T-helper 2 cell treated with Interferon-gamma antibody and Interleukin-4, amounts not matched to agents 100 ng/mL and 5 ng/mL, for 36 hours (primary cell): ENCODE results near the gene NPAS2. TPM values are rescaled to one million over a fixed set of nuclear protein-coding genes. Genes with fewer than 3 reads are reported as not detected.

Experiments used
- intact Hi-C: fragments of 100-400 bp; cut with micrococcal nuclease; formaldehyde crosslinking; loops from one replicate; pipeline ENCODE4 v1.15.1; 2023
- total RNA-seq: library from RNA; stranded (reverse); gene quantifications from 2 replicates; pipeline ENCODE4 v1.2.3, GENCODE V29; 2022

Gene NPAS2
- total RNA-seq, 1 donor from 2014 or later: 5.2 TPM

DNA sequence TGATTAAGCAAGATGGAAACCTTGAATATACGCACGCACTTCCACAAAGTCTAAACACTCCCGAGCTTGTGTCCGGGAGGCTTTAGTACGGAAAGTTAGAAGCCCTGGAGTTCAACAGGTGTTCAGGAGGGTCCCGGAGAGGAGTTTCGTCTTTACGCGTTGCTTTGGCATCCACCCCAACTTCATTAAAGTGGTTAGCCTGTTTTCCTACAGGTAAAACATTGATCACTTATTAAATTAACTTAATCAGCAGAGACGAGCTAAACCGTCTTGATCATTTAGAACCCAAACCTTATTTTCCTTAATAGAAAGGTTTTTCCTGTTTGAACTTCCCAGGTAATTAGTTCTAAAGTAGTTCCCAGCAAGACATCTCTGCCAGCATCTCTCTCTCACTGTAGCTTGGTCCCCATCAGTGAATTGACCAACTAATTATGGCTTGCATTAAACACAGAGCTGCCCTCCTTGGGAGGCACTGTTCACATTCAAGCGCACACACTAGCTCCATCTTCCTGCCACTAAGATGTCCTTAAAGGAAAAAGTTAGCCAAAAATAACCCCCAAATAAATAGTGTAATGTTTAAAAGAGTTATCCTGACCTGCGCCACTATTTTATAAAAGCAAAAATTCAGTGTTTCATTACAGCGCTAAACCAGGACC, 1.4 kb downstream of the NPAS2 start:
- intact Hi-C loops: no loop called here

DNA sequence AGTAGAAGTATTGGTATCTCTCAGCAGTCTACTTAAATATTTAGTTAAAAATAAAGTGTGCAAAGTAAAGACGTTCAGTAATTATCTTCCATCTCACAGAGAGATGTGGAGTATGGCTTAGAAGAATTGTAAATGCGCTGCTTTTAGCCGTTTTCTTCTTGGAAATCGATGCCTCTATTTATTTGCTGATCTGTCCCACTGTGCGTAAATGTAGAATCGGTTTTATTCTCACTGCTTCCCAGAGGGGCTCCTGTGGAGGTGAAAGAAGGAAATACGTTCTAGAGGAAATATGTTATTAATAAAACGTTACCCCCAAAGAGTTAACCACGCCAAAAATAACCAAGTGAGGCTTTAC, 1.9 kb downstream of the NPAS2 start:
- intact Hi-C loops: no loop called here

GRCh38 chr2:100822587-100823248, 2.8 kb downstream of the NPAS2 start:
- intact Hi-C loops: no loop called here

DNA sequence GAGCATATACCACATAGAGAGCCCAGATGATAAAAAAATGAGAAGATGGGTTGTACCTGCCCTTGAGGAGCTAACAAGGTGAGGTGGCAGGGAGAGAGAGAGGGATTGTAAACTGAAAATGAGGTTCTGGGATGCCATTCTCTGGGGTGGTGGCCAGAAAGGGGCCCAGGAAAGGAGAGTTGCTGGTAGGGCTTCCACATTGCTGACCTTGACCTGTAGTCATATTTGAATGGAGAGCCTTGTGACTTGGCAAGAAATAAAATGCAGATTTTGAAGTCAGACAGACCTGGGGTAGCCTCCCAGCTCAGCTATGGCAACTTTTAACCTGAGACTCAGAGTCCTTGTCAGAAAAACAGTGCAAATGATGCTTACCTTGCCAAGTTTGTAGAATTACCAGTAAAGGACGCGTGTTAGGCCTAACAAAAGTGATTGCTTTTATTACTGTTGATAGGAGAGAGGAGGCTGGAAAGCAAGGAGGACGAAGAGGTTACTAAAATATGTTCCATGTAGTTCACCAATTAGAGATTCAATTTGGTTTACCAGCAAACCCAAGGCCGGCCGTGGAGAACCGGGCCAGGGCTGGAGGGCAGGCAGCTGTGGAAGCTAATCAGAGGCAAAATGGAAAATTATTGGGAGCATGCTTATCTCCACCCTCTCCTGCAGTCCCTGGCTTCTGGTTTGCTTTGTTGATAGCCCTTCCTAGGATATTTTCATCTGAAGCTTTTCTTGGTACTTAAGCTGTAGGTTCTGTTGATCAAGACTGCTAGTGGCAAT, 3.9 kb downstream of the NPAS2 start:
- intact Hi-C loops: no loop called here

DNA sequence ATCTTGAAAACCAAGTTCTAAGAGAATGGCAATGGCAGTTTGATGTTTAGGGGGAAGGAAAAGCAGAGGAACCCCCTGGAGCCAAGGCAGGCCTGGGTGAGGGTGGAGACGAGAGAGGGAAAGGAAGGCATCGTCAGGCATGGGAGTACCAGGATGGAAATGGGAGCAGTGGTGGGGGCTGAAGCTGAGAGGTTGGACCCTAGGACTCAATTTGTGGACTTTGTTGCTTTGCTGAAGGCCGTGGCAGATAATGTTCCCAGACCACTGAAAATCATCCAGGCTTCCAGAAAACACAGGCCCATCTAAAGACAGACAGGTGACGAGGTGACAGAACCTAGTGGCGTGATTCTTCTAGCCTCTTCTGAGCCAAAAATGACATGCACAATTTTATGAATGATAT, 4.9 kb downstream of the NPAS2 start:
- intact Hi-C loops: no loop called here

GRCh38 chr2:100826494-100826893, 6.6 kb downstream of the NPAS2 start:
- intact Hi-C loops: no loop called here

GRCh38 chr2:100831158-100831750, 11.3 kb downstream of the NPAS2 start:
- intact Hi-C loops: no loop called here

DNA sequence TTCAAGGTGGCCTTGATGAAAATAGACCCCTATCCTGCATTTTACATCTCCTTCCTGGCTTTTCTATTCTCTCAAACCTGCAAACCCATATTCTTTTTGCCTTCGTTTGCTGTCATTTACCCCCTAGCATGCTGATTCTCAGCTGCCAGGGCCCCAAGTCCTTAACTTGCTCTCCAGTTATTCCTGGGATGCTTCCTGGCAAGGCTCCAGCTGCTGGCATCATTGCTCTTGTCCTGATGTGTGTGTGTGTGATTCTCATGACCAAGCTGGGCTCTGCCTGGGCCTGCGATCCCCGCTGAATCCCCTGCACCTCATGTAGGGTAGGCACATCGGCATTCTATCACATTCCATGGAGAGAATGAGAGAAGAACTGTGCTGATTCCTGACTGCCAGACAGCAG, 11.9 kb downstream of the NPAS2 start:
- intact Hi-C loops: no loop called here

DNA sequence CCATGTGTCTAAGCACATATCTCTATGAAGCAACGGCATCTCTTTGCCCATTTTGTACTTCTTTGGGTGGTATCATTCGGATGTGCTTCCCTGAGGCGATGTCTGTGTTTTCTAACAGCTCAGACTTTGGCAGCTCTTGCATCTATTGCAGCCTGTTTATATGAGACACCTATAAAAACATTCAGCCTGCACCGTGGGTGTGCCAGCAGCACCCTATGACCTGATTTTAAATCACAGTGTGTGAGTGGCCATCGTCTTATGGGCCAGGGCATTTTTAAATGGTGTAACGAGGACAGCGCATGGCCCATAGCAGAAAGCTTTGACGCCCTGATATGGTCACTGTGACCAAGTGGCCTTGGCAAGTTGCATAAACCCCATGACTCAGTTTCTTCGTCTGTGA, 12.9 kb downstream of the NPAS2 start:
- intact Hi-C loops: no loop called here

DNA sequence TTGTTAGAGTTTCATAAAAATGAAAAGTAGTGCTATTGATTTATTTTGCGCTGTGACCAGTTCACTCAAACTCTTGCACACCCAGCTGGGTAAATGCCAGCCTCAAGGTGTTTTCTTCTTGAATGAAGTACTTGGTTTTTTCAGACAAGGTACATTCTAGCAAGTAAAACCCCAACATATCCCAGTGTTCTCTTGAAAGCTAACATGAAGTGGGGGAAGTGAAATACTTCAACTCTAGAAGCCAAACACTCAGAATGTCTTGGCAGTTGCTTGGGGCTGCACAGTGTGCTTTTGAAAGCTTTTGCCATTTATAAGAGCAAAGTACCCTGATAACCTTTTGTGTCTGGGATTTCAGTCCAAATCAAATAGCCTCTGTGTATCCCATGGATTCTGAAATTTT, 13.4 kb downstream of the NPAS2 start:
- intact Hi-C loops: no loop called here

DNA sequence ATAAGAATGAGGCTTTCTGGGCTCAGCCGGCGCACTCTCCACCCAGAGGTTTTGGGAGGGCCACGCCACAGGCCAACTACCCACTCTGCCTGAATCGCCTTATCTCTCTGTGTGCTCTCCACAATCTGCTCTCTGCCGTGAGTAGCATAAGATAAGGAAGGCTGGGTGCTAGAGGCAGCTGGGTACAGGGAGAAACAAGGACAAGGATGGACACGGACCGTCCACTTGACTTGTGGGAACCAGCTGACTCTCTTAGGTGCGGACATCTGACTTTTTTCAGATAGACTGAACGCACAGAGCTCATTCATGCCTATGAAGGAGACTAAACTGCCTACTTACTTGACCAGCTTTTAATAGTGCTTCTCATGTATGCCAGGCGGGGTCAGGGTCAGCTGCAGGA, 14.3 kb downstream of the NPAS2 start:
- intact Hi-C loops: no loop called here

DNA sequence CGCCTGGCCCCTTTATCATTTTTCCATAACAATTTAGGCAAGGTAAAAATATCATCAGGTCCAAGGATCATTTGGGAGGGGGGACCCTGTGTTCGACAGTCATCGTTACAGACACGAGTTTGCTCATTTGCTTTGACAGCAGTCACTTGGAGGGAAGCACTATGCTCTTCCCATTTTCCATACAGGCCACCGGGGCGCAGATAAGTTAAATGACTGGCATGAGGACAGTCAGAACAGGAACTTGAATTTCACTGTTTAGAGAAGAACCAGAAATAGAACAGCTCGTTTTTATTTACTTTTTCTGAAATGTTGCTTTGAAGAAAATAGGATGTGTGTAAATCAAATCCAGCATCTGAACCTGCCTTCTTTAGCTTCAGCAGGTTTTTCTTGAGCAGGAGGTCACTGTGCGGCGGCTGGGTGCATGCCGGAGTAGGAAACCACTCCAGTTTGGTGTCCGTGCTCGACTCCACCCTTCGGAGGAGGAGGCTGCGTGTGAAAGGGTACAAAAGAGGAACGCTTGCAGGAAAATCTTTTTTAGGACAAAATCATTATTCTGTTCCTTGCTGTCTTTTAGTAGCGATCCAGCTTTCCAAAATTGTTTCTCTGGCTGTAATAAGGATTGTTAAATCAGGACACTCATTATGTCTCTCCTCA, 15.2 kb downstream of the NPAS2 start:
- intact Hi-C loops: no loop called here

DNA sequence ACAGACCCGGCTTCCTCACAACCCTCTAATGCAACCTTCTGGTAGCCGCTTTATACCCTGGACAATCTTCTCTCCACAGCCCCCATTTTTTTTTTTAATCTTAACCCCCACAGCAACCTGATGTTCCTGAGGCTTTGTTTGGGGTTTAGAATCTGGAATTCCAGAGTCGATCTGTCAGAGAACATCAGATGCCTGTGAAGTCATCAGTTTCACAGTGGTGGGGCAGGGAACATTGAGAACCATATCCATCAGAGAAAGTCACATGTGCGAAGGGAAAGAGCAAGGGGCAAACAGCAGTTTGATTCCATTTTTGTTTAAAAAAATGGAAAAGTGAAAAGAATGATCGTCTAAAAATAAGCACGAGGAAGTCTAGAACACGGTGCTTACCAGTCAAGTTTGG, 20.6 kb downstream of the NPAS2 start:
- intact Hi-C loops: no loop called here

DNA sequence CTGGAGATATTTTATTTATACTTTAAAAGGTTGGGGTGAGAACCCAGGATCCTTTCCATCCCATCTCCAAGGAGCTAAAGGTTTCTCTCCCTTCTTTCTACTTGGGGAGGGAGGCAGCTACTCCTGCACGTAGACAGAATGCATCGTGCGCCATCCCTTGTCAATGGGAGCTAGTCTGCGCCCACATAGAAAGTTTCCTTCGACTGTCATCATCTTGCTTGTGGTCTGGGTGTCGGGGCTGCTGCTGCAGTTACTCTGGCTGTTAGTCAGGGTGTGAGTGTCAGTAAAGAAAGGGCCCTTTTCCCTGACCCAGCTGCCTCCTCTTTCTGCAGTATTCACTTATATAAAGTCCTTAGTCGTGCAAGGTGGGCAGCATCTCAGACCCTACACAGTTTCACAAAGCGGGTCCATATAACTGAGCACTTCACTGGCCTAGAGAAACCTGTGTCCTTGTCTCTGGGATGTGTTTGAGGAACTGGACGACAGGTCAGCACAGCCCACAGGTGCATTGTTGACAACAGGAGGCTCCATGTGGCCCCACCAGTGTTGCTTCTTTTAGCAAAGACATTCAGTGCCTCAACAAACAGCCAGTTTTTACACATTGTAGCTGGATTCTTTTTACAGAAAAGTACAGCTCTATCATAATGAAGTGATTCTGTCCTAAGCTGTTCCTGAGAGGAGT, 22.4 kb downstream of the NPAS2 start:
- intact Hi-C loops: no loop called here

- intact Hi-C loops: no loop called here
Observed at GRCh38 chr2:100844514-100844913, 24.6 kb downstream of the NPAS2 start.

- intact Hi-C loops: no loop called here
Observed at GRCh38 chr2:100845141-100845991, 25.4 kb downstream of the NPAS2 start.

GRCh38 chr2:100846716-100847115, 26.8 kb downstream of the NPAS2 start:
- intact Hi-C loops: no loop called here

DNA sequence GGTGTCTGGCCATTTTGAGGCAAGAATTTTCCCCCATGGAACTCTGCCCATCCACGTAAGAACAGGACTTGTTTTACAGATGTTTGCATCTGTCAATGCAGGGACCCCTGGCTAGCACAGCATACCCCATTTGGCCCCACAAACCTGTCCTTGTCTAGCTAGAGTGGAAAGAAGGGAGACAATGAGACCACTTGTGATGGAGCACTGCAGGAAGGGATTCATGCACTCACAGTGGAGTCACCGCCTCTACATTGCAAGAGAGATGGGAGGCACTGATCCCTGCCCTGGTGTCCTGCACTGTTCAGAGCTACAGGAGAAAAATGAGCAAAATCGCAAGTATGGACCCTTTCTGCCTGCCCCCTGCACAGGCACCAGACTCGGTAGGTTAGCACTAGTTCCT, 32.5 kb downstream of the NPAS2 start:
- intact Hi-C loops: no loop called here

DNA sequence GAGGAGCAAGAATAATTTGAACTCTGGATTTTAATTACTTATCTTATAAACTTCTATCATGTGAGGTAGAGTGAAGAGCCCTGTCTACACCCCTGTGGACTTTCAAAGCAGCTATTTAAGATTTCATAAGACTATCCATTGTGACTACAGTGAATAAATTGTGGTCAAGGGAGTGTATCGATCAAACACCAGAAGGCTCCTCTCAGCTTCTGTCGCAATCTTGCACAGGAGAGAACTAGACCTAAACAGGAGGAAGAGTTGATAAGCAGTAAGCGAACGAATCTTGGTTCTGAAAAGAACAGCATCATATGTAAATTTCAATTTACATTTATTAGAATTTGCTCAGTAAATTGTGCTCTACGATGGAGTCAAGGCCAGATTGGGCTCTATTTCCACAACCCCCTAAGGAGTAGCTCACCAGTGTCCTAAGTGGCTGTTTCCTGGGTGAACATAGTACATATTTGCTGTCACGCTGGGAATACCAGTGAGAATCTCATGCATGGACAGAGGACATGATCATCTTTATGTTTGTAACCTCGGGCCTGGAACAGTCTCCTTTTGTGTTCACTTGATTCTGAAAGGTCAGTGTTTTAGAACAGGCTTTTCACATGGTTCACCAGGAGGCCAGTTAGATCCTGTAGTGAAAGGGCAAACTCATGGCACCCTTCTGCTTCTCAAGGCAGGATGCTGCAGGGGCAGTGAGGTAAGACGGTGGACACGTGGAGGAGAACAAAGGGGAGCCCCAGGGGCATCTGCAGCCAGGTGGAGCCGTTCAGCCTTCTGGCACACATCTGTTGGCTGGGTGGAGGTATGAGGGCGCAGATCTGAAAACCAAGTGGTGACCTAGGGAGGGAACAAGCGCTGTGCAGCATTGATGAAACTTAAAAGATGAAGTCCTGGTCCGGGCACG, 33.3 kb downstream of the NPAS2 start:
- intact Hi-C loops: no loop called here
